HG02610 (cell line): ENCODE measurements around the gene SMPD3.

ENCODE experiments used
- ATAC-seq: cut with Tn5 transposase; IDR thresholded peaks from one replicate; pipeline ENCODE4 v1.9.1; 2021; ENCODE audit warnings: mild to moderate bottlenecking, moderate library complexity; ENCODE audit not compliant: unreplicated experiment

SMPD3 gene

GRCh38 chr16:68472581-68472980 is 24.3 kb upstream of the SMPD3 start:
- no peak for ATAC-seq

- ATAC-seq: peak; percentile 87
Observed at GRCh38 chr16:68470461-68471150, 22.3 kb upstream of the SMPD3 start.

- ATAC-seq: peak; percentile 16
Observed at GRCh38 chr16:68469796-68470460, 21.6 kb upstream of the SMPD3 start.

GRCh38 chr16:68468842-68469241 is 20.5 kb upstream of the SMPD3 start:
- ATAC-seq: no peak

GRCh38 chr16:68466174-68466573 is 17.9 kb upstream of the SMPD3 start:
- ATAC-seq: no peak

- ATAC-seq: no peak
Observed at GRCh38 chr16:68463904-68464303, 15.6 kb upstream of the SMPD3 start.

- no peak for ATAC-seq
Observed at GRCh38 chr16:68460067-68460466, 11.8 kb upstream of the SMPD3 start.

- no peak for ATAC-seq
Observed at GRCh38 chr16:68459457-68459856, 11.1 kb upstream of the SMPD3 start.

GRCh38 chr16:68458551-68458950 is 10.2 kb upstream of the SMPD3 start:
- no peak for ATAC-seq

- no peak for ATAC-seq
Observed at GRCh38 chr16:68458101-68458500, 9.8 kb upstream of the SMPD3 start.

GRCh38 chr16:68455631-68456030 is 7.3 kb upstream of the SMPD3 start:
- ATAC-seq: no peak

- ATAC-seq: no peak
Observed at GRCh38 chr16:68454920-68455435, 6.7 kb upstream of the SMPD3 start.

GRCh38 chr16:68453816-68454215 is 5.5 kb upstream of the SMPD3 start:
- ATAC-seq: no peak

GRCh38 chr16:68452176-68452575 is 3.9 kb upstream of the SMPD3 start:
- no peak for ATAC-seq

GRCh38 chr16:68451676-68452075 is 3.4 kb upstream of the SMPD3 start:
- ATAC-seq: no peak

- no peak for ATAC-seq
Observed at GRCh38 chr16:68450741-68451255, 2.5 kb upstream of the SMPD3 start.

- ATAC-seq: peak; percentile 12
Observed at GRCh38 chr16:68447653-68448359, 502 bp downstream of the SMPD3 start.

GRCh38 chr16:68446681-68447652 is 1.3 kb downstream of the SMPD3 start:
- no peak for ATAC-seq

GRCh38 chr16:68445458-68445857 is 2.9 kb downstream of the SMPD3 start:
- no peak for ATAC-seq

GRCh38 chr16:68444056-68444657 is 4.2 kb downstream of the SMPD3 start:
- no peak for ATAC-seq
